Heart left ventricle (tissue), 13 donors: ENCODE results near the gene EDNRB.

Experiments
- CTCF ChIP-seq, 12 donors: fragments of 200-600 bp; sonication (generic) in 4 of 12; IDR thresholded peaks; one replicate each; pipeline versions ENCODE4 v1.5.0 to v1.8.0; 2018 to 2022; ENCODE audit warnings: antibody characterized with exemption in 12 of 12, mild to moderate bottlenecking in 5 of 12
- POLR2A ChIP-seq, 2 donors: fragments of 450-650 bp; IDR thresholded peaks; one replicate each; pipeline ENCODE4 v1.6.1; 2017; ENCODE audit warnings: antibody characterized with exemption in 2 of 2, mild to moderate bottlenecking in 2 of 2, moderate library complexity in 2 of 2
- donor health status: ischemic (EF 13 %, LVEDD 7.1; RV severe dilation, severe dysfunction).
- donor health status: DM: no; HTN: yes; CAD: no.
- donor health status: DM: no; HTN: no; CAD: no.
- donor health status: ischemic (EF 25% LVEDD 6.9; RV normal size, moderate dysfunction).
- donor health status: ischemic (EF 25% LVEDD 5.7; RV mildly dilated, moderate dysfunction).
- donor health status: ischemic (EF 35%, LVEDD 5.7; RV mildly dilated, moderate dysfunction).
- donor health status: nonischemic (EF 11% LVEDD 7.7; RV severe dilation, severe dysfunction).
- donor health status: DM: yes; HTN: yes; CAD: no.
- donor health status: PGD.
- donor health status: ischemic (EF 29% LVEDD 5.4; RV normal size, mild dysfunction).
- donor health status: nonischemic (EF 23%, LVEDD 6.1; RV moderate dilation, normal function).

- TF ChIP-seq CTCF (IDR thresholded peaks at IDR 0.05) (no peak), POLR2A (IDR thresholded peaks at IDR 0.05) (no peak)
Observed at GRCh38 chr13:77913003-77913402, 5.6 kb downstream of the EDNRB start.
